GM19463 (cell line): ENCODE measurements around the gene SF3A1.

Experiments used
- ATAC-seq: cut with Tn5 transposase; IDR thresholded peaks from one replicate; pipeline ENCODE4 v1.9.1; 2021; ENCODE audit warnings: mild to moderate bottlenecking, moderate library complexity; ENCODE audit not compliant: unreplicated experiment

SF3A1 gene

DNA sequence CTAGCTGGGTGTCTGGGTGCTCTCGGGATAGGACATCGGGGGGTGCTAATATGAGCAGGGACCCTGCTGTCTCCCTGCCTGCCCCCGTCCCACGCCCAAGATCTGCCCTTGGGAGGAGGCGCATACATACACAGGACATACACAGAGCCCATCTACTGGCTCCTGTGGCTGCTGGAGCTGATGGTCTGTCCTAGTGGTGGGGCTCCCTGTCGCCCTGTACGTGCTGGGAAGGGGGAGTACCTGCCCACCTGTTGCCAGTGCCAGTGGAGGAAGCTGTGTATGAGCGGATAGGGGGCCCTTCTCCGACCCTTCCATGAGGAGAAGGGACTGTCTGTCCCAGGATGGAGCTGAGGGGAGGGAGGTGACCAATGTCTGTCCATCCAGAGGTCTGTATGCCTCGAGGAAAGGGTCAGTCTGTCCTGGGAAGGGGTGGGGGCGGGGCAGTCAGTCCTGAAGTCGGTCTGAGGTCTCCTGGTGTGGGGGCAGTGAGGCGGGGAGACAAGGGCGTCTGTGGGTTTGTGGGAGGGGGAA lies 30.9 kb downstream of the SF3A1 start:
- ATAC-seq: no peak

DNA sequence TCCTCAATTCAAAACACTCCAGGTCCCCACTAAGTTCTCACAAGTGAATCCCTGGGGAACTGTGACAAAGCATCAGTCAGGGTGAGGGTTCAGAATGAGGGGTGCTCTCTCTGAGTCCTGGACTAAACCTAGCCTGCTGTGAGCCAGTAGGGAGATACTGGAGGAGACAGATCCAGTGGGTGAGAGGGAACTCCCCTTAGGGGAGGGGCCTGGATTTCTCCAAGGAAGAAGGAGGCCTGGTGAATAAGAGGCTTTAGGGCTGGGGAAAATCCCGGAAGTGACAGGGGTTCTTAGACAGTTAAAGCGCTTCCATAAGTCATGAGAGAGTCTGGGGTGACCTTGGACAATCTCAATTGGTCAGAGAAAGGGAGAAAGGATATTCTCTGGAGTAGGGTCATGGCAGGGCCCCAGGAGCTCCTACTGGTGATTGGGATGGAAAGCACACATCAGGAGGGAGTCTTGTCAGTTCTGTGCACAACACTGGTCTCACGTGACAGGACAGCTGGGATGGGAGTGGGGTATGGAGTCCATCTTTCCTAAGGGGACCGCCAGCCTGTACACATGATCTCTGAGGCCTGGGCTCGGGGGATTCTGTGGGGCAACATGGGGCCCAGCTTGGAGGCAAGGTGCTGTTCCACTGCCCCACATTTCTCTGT lies 31.5 kb downstream of the SF3A1 start:
- no peak for ATAC-seq

DNA sequence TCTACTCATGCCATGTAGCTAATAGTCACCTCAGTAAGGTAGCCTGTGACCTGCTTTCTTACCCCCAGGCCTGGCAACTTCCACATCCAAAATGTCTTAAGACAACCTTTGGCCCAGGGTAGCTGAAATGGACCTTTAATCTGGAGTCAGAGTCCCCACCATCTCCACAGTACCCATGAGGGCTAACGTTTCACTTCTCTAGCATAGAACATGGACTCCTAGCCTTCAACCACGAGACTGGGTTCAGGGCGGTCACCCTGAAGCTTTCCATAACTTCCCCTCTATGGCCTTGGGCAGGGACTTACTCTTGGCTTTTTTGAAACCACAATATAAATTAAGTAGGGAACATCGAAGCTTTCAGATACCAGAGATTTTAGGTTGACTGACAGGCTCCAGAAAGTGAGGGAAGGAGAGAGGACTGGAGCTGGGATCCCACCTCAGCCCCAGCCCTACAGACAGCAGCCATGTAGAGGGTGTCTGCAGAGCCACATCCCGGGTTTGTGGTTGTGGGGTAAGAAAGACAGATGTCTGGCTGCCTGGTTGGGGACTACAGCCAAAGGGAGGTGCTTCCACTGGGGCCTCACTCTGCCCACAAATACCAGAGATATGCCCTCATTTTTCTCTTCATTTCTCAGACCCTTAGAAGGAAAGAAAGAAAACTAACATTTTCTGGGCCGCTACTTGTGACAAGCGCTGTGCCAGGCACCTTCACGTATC lies 32.5 kb downstream of the SF3A1 start:
- ATAC-seq: no peak

DNA sequence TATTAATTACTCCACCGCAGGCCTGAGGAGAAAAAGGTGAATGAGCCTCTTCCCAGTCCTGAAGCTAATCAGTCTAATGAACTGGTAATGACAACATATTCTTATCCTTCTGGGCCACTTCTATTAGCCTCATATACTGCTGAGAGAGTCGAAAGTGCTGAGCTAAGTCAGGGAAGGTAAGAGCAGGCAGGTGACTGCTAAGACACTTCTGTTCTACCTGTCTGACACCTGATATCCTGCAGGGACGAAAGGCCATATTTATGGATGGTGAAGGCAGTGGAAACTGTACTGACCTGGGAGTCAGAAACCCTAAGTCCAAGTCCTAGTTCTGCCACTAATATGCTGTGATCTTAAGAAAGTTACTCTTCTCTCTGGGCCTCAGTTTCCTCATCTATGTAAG lies 33.4 kb downstream of the SF3A1 start:
- ATAC-seq: no peak

DNA sequence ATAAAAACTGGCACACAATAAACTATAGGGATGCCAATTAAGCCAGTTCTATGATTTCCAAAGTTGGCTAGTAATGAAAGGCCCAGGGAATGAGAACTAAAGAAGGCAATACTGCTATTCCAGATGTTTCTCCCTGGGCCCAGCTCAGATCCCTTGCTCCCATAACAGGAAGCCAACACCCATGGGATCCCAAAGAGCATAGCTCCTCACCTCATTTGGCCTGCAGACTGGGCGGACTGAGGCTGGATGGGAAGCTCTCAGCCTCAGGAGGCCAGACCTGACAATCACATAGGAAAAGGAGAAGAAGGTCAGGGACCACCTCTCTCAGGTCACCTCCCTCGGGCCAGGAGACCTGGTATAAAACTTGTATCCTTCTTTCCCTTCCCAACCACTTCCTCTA lies 35.2 kb downstream of the SF3A1 start:
- ATAC-seq: no peak

DNA sequence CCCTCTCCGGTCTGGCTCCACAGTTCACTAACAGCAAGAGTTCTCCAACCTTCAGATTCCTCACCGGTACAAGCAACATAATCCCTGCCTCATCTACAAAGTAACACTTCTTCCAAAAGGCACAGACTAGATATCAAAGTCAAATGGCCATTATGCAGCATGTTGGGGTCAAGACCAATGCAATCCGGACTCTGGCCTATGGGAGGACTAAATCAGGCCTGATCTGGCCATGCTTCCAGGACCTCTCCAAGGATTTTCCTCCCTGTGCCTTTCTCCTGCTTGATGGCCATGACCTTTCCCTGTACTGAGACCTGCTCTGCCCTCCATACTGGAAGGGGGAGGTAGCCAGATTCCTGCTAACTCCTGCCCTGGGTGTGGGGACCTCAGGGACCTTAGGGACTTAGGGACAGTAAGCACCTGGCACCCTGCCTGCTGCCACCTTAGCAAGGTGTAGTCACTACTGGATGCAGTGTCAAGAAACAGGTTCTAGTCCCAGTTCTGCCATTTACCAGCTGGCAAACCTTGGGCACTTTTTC lies 36.6 kb downstream of the SF3A1 start:
- no peak for ATAC-seq

DNA sequence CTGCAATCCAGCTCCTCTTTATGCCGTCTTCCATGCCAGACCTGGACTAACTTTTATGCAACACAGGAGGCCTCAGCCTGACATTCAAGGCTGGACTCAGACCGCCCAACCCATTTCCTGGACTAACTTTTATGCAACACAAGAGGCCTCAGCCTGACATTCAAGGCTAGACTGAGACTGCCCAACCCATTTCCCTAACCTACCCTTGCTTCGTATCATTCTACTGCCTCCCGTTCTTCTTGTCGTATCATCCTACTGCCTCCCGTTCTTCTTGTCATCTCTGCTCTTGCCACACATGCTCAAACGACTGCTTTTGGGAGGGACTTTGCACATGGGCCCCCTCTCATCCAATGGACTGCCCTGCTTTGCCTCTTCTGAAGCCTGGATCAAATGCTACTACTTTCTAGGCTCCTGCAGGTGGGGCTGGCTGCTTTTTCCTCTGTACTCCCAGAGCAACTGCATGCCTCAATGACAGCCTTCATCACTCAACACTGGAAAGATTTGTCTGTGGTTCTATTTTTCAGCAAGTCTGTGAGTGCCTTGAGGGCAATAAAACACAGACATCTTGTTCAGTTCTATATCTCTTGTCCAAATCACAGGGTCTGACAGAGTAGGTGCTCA lies 37.8 kb downstream of the SF3A1 start:
- ATAC-seq: no peak

DNA sequence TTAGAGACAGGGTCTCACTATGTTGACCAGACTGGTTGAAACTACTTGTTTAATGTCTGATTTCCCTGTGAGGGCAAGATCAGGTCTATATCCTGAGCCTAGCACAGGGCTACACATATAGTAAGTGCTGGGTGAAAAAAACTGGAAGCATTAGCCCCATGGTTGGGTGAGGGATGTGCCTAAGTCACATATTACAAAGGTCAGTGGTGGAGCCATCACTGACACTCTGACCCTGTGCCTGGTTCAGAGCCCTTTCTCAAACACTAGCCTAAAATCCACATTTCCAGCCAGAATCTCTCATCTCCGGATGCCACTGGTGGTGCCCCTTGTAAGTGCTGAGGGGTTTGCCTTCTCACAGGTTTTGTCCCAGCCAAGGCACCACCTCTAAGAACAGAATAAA lies 38.9 kb downstream of the SF3A1 start:
- no peak for ATAC-seq

DNA sequence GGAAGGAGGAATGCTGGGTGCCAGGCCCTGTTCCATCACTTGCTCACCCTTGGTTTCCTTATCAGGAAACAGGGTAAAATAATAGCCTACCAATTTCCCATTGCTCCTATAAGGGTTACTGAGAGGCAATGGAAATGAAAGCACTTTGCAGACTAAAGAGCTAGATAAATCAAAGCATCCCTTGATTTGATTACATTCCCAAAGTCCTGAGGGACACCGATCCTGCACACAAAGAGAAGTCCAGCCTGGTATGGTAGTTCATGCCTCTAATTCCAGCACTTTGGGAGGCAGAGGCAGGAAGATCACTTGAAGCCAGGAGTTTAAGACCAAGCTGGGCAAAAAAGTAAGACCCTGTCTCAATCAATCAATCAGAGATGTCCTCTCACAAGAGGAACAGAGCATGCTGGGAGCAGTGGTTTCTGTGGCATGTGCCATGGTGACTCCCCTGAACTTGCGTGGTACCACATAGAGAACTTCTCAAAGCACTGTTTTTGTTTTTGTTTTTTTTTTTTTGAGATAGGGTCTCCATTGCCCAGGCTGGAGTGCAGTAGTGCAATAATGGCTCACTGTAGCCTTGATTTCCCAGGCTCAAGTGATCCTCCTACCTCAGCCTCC lies 40.6 kb downstream of the SF3A1 start:
- no peak for ATAC-seq

DNA sequence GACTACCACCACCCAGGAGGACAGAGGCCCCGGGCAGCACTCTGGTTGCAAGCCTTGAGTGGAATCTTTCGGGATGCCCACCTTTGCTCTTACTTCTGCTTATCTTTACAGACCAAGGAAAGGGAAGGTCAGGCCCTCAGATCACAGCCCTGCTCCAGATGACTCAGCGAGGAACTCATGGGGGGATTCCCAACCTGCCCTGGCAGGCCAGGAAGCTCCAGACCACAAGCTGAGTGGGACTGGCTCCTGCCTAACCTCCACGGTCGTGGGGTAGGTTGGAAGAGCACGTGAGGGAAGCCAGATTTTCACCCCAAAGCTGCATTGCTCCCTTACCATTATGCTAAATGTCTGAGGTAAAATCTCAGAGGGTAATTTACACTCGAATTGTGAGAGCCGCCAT lies 41.8 kb downstream of the SF3A1 start:
- peak; percentile 53 for ATAC-seq

DNA sequence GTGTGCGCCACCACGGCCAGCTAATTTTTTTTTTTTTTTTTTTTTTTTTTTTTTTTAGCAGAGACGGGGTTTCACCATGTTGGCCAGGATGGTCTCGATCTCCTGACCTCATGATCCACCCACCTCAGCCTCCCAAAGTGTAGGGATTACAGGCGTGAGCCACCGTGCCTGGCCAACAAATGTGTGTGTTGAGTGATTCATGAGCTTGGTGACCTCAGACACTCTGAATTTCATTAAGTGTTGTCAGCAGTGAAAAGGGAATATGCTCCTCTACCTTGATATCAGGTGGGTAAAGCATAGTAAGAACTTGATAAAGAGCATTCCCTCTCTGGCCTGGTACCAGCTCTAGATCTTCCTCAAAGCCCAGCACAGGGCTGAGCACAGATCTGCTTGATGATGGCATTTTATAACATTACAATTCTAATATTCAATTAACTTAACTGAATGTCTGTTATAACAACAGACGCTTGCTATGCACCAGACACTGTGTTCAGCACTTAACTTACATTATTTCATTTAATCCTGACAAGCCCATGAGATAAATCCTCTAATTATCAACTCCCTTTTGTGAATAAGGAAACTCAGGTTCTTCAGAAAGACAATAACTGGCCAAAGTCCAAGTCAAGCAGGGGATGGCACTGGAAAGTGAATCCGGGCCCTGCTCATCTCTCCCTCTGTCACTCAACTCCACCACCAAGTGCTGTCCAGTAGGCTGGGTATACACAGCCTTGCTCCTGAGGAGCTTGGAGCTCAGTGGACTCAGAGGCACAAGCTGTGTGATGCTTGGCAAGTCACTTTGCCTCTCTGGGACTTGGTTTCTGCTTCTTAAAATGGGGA lies 42.9 kb downstream of the SF3A1 start:
- no peak for ATAC-seq

DNA sequence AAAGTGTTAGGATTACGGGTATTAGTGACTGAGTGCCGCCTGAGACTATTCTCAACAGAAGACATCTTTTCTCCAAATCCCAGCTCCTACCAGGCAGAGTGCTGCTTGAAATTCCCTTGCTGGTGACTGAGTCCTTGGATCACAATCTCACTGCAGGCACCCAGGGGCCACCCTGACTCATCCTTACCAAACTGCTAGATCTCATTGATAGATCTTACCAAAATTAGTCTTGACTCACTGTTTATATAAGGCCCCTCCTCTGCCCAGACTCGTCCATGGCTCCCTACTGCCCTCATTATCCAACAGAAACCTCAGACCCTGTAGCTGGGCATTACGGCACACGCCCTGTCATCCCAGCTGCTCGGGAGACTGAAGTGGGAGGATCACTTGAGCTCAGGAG lies 44.6 kb downstream of the SF3A1 start:
- ATAC-seq: no peak

DNA sequence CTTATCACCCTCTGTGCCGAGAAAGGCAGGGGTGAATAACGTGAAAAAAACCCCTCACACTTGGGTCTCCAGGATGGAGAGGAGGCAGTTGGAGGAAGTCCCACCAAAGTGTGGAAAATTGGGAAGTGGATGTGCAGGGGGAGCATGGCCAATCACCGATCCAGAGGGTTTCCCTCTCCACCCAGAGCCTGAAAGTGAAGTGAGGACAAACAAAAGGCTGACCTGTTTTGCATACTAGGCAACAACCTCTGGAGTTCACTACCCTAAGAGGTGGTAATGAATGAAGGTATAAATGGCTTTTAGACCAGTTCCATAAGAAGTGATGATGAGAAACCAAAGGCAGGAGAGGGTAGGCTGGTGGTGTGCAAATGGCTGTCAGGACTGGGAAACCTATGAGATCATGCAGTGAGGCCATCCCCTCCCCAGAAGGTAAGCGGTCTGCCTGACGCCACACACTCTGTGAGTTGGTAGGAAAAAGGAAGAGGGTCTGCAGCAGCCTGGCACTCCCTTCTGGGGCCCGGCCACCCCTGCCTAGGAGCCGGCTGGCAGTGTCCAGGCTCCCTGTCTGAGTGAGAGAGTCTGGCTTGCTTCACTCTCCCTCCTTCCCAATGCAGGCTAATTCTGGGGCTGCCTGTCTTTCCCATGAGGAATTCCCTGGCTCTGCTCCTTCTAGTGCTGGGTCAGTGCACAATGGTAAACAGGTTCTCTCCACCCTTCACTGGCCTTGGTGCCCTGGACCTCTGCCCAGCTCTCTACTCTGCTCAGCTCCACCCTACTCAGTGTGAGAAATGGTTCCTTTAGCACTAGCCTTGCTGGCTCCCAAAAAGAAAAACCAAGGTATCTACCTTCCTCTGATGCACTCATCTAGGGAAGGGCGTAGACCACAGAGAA lies 45.6 kb downstream of the SF3A1 start:
- ATAC-seq: no peak

DNA sequence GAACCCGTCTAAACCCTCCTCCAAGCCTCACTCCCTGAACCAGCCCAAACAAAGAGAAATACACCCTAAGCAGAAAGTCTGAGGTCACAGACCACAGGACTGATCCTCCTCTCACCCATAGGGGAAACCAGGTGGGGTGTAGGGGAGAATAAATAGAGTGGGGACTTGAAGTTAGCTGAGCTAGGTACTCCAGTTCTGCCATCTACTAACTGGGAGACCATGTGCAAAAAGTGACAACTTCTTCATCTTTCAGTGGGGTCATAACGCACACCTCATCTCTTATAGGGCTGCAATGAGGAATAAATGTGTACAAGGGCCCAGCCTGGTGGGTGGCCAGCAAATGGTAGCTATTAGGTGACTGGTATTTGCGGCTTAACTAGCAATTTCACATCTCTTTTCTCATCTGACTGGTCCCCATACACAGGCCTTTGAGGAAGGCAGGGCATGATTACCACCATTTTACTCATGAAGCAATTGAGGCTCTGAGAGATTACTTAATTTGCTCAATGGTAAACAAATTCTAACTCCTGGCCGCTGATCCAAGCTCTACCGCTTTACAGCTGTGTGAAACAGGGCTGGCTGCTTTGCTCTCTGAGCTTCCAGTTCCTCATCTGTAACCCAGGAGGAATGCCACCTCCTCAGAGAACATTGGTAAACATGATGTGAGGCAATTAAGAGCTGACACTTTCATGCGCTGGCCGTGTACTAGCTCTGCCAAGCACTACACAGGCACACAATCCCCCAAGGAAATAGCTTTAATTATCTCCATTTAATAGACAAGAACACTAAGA lies 46.5 kb downstream of the SF3A1 start:
- ATAC-seq: no peak

DNA sequence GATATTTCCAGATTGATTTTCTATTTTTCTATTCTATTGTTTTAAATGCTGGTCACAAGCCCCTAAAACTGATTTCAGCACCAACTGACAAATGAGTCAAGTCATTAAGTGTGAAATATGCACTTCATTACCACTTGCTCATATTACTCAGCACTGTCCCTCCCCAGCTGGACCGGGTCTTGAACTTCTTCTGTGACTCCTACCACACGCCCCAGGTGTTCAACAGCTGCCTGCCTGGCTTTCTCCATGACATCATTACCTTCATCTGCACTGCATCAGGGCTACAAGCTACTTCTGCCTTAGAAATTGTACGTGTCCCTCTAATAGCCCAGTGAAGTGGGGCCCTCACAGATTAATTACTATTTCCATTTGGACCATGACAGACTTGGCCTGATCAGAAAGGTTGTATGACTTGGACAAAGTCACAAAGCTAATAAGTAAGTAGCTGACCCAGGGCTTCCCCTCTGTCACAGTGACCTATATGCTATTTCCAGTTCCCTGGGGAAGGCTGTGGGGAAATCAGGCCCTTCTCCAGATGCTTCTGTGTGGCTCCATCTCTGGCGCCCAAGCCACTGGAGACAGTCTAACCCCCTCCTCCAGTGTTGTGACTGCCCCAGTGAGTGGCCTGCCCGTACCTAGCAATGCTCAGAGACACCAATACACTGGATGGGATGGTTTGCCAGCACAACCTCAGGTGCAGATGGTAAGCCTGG lies 48.0 kb downstream of the SF3A1 start:
- ATAC-seq: no peak

DNA sequence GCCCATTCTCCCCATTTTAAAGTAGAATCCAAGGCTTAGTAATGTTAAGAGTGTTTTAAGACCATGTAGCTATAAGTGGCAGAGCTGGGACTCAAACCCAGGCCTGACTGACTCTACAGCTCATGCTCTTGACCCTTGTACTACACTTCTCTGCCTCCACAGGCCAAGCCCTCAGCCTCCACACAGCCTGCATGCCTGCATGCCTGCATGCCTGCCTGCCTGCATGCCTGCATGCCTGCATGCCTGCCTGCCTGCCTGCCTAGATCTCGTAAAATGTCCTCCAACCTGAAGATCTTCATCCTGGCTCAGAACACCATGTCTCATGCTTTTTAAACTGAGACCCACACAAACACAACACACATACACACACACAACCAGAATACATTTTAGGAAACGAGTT lies 48.6 kb downstream of the SF3A1 start:
- ATAC-seq: no peak

DNA sequence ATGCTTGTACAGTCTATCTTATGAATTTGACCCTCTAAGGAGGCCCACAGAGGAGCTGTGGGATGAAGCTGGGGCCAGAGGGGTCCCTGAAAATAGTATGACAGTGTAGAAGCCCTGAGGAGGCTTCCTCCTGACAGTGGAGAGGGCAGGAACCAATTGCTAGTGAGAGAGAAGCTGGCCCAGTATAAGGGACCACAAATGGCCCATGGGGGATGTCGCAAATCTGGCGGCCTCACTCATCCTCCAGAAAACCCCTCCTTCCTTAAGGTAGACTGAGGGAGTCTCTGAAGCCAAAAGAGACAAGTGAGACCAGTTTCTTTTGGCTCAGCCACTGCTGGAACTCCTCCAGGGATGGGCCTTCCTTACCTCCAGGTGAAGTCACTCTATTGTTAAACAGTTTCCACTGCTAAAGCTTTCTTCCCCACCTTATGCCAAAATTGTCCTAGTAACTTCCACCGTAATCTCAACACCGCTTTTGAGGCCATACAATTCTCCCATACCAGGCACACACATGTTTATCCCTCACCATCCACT lies 49.6 kb downstream of the SF3A1 start:
- no peak for ATAC-seq

DNA sequence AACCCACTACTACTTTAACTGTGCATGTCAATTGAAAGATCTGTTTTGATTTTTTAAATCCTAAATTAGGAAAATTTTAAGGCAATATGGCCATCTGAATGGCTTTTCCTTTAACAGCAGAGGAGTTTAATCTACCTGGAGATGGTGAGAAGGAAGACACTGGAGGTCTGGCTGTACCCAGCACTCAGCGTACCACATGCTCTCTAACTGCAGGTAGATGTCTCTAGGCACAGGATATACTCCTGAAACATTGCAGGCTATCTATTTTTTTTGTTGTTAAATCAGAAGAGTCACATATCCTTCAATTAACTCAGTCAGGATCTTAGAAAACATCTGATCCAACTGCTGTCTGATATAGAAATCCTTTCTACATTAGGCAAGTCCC lies 50.1 kb downstream of the SF3A1 start:
- ATAC-seq: no peak
